ENCODE measurements around the gene PRM1.
"Not testable (repeated sequence)": the region's sequence is repeated elsewhere in the genome, so short reads cannot be mapped to it uniquely, and the experiment has no call there.

PRM1 gene

GRCh38 chr16:11299865-11300559 lies 18.9 kb upstream of the PRM1 start:
- DNase-seq (ENCODE audit: low read depth in 1 of 2, low spot score in 1 of 2): no peak
- TF ChIP-seq JUND (IDR thresholded peaks at IDR 0.05; ENCODE audit: low read depth): no peak
- in situ Hi-C loops (cut with HindIII; ENCODE audit: low pct_unique_long_range_greater_than_20kb, low sequenced_read_pairs): no loop called here

- in situ Hi-C loops (cut with HindIII; ENCODE audit: low pct_unique_long_range_greater_than_20kb, low sequenced_read_pairs); DNase-seq (ENCODE audit: low read depth in 1 of 2, low spot score in 1 of 2): not testable (repeated sequence)
These were observed 17.9 kb upstream of the PRM1 start for GRCh38 chr16:11298950-11299547.

- no peak for TF ChIP-seq JUND (IDR thresholded peaks at IDR 0.05; ENCODE audit: low read depth)
These were observed 17.2 kb upstream of the PRM1 start for GRCh38 chr16:11298143-11298900.

GRCh38 chr16:11297492-11298142 lies 16.5 kb upstream of the PRM1 start:
- DNase-seq (ENCODE audit: low read depth in 1 of 2, low spot score in 1 of 2): peak in 1 of 2 experiments; percentile 67
- in situ Hi-C loops (cut with HindIII; ENCODE audit: low pct_unique_long_range_greater_than_20kb, low sequenced_read_pairs): no loop called here
- TF ChIP-seq JUND (IDR thresholded peaks at IDR 0.05; ENCODE audit: low read depth): no peak

More at GRCh38 chr16:11298143-11298900, 17.2 kb upstream of the PRM1 start:
- in situ Hi-C loops (cut with HindIII; ENCODE audit: low pct_unique_long_range_greater_than_20kb, low sequenced_read_pairs): no loop called here
- DNase-seq (ENCODE audit: low read depth in 1 of 2, low spot score in 1 of 2): no peak

- TF ChIP-seq JUND (IDR thresholded peaks at IDR 0.05; ENCODE audit: low read depth): no peak
- in situ Hi-C loops (cut with HindIII; ENCODE audit: low pct_unique_long_range_greater_than_20kb, low sequenced_read_pairs): no loop called here
- DNase-seq (ENCODE audit: low read depth in 1 of 2, low spot score in 1 of 2): peak in 1 of 2 experiments; percentile 35
These were observed 15.8 kb upstream of the PRM1 start for GRCh38 chr16:11296706-11297491.

GRCh38 chr16:11296351-11296705 lies 15.2 kb upstream of the PRM1 start:
- in situ Hi-C loops (cut with HindIII; ENCODE audit: low pct_unique_long_range_greater_than_20kb, low sequenced_read_pairs): no loop called here
- DNase-seq (ENCODE audit: low read depth in 1 of 2, low spot score in 1 of 2): no peak
- TF ChIP-seq JUND (IDR thresholded peaks at IDR 0.05; ENCODE audit: low read depth): no peak

- no peak for DNase-seq (ENCODE audit: low read depth in 1 of 2, low spot score in 1 of 2)
- in situ Hi-C loops (cut with HindIII; ENCODE audit: low pct_unique_long_range_greater_than_20kb, low sequenced_read_pairs): no loop called here
- no peak for TF ChIP-seq JUND (IDR thresholded peaks at IDR 0.05; ENCODE audit: low read depth)
These were observed 14.5 kb upstream of the PRM1 start for GRCh38 chr16:11295672-11296071.

GRCh38 chr16:11292076-11292748 lies 11.1 kb upstream of the PRM1 start:
- no peak for TF ChIP-seq JUND (IDR thresholded peaks at IDR 0.05; ENCODE audit: low read depth)
- in situ Hi-C loops (cut with HindIII; ENCODE audit: low pct_unique_long_range_greater_than_20kb, low sequenced_read_pairs): no loop called here
- no peak for DNase-seq (ENCODE audit: low read depth in 1 of 2, low spot score in 1 of 2)

GRCh38 chr16:11291091-11291703 lies 10.1 kb upstream of the PRM1 start:
- in situ Hi-C loops (cut with HindIII; ENCODE audit: low pct_unique_long_range_greater_than_20kb, low sequenced_read_pairs): no loop called here
- no peak for TF ChIP-seq JUND (IDR thresholded peaks at IDR 0.05; ENCODE audit: low read depth)
- DNase-seq (ENCODE audit: low read depth in 1 of 2, low spot score in 1 of 2): peak in 1 of 2 experiments; percentile 33

- in situ Hi-C loops (cut with HindIII; ENCODE audit: low pct_unique_long_range_greater_than_20kb, low sequenced_read_pairs): no loop called here
- no peak for DNase-seq (ENCODE audit: low read depth in 1 of 2, low spot score in 1 of 2)
- TF ChIP-seq JUND (IDR thresholded peaks at IDR 0.05; ENCODE audit: low read depth): no peak
These were observed 9.2 kb upstream of the PRM1 start for GRCh38 chr16:11290102-11290893.

GRCh38 chr16:11289696-11290095 lies 8.6 kb upstream of the PRM1 start:
- DNase-seq (ENCODE audit: low read depth in 1 of 2, low spot score in 1 of 2); in situ Hi-C loops (cut with HindIII; ENCODE audit: low pct_unique_long_range_greater_than_20kb, low sequenced_read_pairs): not testable (repeated sequence)
